Measurements from ENCODE around the gene SMIM22.

Gene SMIM22

DNA sequence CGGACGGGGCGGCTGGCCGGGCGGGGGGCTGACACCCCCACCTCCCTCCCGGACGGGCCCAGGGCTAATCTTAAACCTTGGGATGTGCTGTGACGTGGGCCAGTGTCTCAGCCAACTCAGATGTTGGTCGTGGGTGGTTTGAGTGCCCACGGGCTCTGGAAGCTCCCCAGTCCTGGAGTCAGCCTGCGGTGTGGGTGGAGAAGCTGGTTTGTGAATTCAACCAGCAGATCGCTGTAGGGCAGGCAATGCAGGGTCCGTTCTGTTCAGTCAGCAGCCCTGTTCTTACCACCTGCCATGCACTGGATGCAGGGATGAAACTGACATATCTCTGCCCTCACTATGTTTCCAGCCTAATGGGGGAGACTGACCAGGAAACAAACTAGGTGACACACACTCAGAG, 20.2 kb upstream of the SMIM22 start:
- no peak for TF ChIP-seq CTCF (IDR thresholded peaks at IDR 0.05)

DNA sequence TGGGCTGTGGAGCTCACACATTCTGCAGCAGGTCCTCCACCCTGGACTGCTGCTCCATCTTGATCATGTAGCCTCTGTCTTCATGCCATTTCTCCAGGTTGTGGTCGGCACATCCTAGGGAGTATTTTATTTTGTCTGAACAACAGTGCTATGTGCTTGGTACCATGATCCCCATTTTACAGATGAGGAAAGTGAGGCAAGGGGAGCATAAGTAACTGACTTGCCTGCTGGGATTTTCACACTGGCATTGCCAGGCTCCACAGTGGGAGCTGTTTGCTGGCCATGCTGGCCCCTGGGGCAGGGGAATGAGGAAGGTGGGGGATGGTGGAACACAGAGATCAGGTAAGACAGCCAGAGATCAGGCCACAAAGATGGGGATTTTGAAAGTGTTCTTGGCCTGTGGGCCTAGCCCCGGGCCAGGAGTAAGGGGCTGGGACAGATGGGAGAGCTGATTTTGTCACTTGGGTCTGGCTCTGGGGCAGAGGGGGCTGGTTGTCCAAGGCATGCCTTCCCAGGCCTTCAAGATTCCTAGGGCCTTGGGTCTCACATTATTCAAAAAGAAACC, 18.9 kb upstream of the SMIM22 start:
- TF ChIP-seq CTCF (IDR thresholded peaks at IDR 0.05) = no peak

GRCh38 chr16:4777339-4778049, 17.7 kb upstream of the SMIM22 start:
- TF ChIP-seq CTCF (IDR thresholded peaks at IDR 0.05) = no peak

- no peak for TF ChIP-seq CTCF (IDR thresholded peaks at IDR 0.05)
Observed at GRCh38 chr16:4778050-4778392, 17.1 kb upstream of the SMIM22 start.

GRCh38 chr16:4780235-4780634, 14.9 kb upstream of the SMIM22 start:
- TF ChIP-seq CTCF (IDR thresholded peaks at IDR 0.05) = no peak

- no peak for TF ChIP-seq CTCF (IDR thresholded peaks at IDR 0.05)
Observed at GRCh38 chr16:4783251-4783950, 11.8 kb upstream of the SMIM22 start.

- TF ChIP-seq CTCF (IDR thresholded peaks at IDR 0.05) = no peak
Observed at GRCh38 chr16:4783951-4784336, 11.2 kb upstream of the SMIM22 start.

All from LNCAP (cell line).